Measurements from ENCODE around the gene CHST8. TPM values are rescaled to one million over a fixed set of nuclear protein-coding genes. Genes with fewer than 3 reads are reported as not detected.

The CHST8 gene
- total RNA-seq, 4 donors from 2014 or later, result not detected

DNA sequence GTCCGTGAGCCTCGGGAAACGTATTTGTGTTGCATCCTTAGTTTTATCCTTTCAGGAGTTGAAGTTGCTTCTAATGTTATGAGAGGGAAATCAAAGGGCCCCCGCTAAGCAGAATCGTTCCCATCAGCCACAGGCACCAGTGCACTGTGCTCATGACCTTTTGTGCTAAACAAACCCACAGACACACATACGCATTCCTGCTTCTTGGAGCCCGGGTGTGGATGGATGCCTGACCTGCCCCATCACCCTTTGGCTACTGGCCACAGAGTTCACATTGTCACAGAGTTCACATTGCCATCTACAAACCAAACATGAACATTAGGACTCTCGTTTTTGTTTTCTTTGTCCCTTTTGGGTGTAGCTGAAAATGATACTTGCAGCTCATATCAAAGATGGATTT is 47.2 kb downstream of the CHST8 start:
- Histone ChIP-seq H3K27me3 (no peaks in the 10 kb centered on the region), H3K9me3 (no peaks in the 10 kb centered on the region), H3K27ac (no peak overlapping the region), H3K36me3 (no peaks in the 10 kb centered on the region), H3K4me3 (no peak overlapping the region), H3K4me1 (no peaks in the 10 kb centered on the region)
- intact Hi-C loops (cut with DNase I; ENCODE audit: low total_unique reads) (no loop called here), in situ Hi-C loops (cut with MboI; ENCODE audit: low pct_ligation_motif_present in 1 of 4, low pct_unique_long_range_greater_than_20kb in 1 of 4, low sequenced_read_pairs in 3 of 4) (no loop called here)
- TF ChIP-seq EP300 (IDR thresholded peaks at IDR 0.05; ENCODE audit: low read depth), result no peak
- no peak for TF ChIP-seq CTCF (IDR thresholded peaks at IDR 0.05)
- TF ChIP-seq POLR2A (IDR thresholded peaks at IDR 0.05), result no peak
- no peak for TF ChIP-seq POLR2AphosphoS5 (IDR thresholded peaks at IDR 0.05)
- WGBS, 2 donors (ENCODE audit: low coverage in 1 of 2), result 68 to 86% methylated on average over 5 to 8 of the region's 8 CpGs
- no peak for DNase-seq

DNA sequence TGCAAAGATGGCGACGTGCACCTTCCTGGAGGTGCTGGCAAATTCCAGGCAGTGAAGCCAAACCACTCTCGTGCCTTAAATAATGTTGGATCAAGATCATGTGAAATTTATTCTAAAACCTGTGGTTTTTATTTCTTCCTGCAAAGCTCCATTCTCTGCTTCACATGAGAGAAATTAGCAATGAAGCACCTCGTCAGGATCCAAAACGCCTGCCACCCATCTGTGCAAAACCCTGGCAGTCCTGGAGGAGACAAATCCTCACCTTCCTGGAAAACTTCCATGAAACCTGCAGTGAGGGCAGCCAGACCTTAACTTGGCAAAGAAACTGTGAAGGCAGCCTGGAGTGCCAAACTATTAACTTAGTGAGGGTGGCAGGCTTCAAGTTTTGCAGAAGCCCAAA is 47.6 kb downstream of the CHST8 start:
- Histone ChIP-seq H3K36me3 (no peaks in the 10 kb centered on the region), H3K4me3 (no peak overlapping the region), H3K27ac (no peak overlapping the region), H3K27me3 (no peaks in the 10 kb centered on the region), H3K9me3 (no peaks in the 10 kb centered on the region), H3K4me1 (no peaks in the 10 kb centered on the region)
- 90% methylated on average over 5 of the region's 5 CpGs; no CpG with 5 or more reads in 1 of the 2 donors for WGBS, 2 donors (ENCODE audit: low coverage in 1 of 2)
- no peak for DNase-seq
- in situ Hi-C loops (cut with MboI; ENCODE audit: low pct_ligation_motif_present in 1 of 4, low pct_unique_long_range_greater_than_20kb in 1 of 4, low sequenced_read_pairs in 3 of 4), result no loop called here
- intact Hi-C loops (cut with DNase I; ENCODE audit: low total_unique reads), result no loop called here
- TF ChIP-seq CTCF (IDR thresholded peaks at IDR 0.05) (no peak), POLR2AphosphoS5 (IDR thresholded peaks at IDR 0.05) (no peak), EP300 (IDR thresholded peaks at IDR 0.05; ENCODE audit: low read depth) (no peak), POLR2A (IDR thresholded peaks at IDR 0.05) (no peak)

DNA sequence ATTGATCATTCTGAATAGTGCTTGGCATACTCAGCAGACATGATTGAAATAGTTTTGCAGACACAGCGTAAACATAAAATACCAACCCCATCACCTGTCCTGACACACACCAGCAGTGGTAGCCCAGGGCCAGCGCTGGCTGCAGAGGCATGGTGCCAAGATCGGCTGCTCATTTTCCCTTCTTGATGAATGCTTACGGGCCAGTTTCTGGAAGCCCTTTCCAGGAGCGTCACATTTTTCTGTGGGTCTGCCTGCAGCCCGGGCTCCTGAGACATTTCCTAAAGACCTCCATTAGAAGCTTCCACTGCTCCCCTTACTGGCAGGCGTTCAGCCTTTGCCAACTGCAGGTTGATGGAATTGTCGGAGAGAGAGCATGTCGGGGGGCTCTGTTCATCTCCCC is 48.6 kb downstream of the CHST8 start:
- Histone ChIP-seq H3K4me3 (no peak overlapping the region), H3K9me3 (no peaks in the 10 kb centered on the region), H3K36me3 (no peaks in the 10 kb centered on the region), H3K27me3 (no peaks in the 10 kb centered on the region), H3K27ac (no peak overlapping the region), H3K4me1 (no peaks in the 10 kb centered on the region)
- no peak for TF ChIP-seq CTCF (IDR thresholded peaks at IDR 0.05)
- TF ChIP-seq EP300 (IDR thresholded peaks at IDR 0.05; ENCODE audit: low read depth), result no peak
- no peak for TF ChIP-seq POLR2AphosphoS5 (IDR thresholded peaks at IDR 0.05)
- no peak for TF ChIP-seq POLR2A (IDR thresholded peaks at IDR 0.05)
- intact Hi-C loops (cut with DNase I; ENCODE audit: low total_unique reads) (no loop called here), in situ Hi-C loops (cut with MboI; ENCODE audit: low pct_ligation_motif_present in 1 of 4, low pct_unique_long_range_greater_than_20kb in 1 of 4, low sequenced_read_pairs in 3 of 4) (no loop called here)
- DNase-seq, result no peak
- WGBS, 2 donors (ENCODE audit: low coverage in 1 of 2), result 83 to 90% methylated on average over 2 to 8 of the region's 9 CpGs

- H3K4me1 ChIP-seq, result no peaks in the 10 kb centered on the region
- 71% methylated on average over 4 to 5 of the region's 5 CpGs for WGBS, 2 donors (ENCODE audit: low coverage in 1 of 2)
- no peaks in the 10 kb centered on the region for H3K36me3 ChIP-seq
- intact Hi-C loops (cut with DNase I; ENCODE audit: low total_unique reads) (no loop called here), in situ Hi-C loops (cut with MboI; ENCODE audit: low pct_ligation_motif_present in 1 of 4, low pct_unique_long_range_greater_than_20kb in 1 of 4, low sequenced_read_pairs in 3 of 4) (no loop called here)
- H3K9me3 ChIP-seq, result no peaks in the 10 kb centered on the region
- no peak overlapping the region for H3K27ac ChIP-seq
- DNase-seq, result no peak
- TF ChIP-seq POLR2A (IDR thresholded peaks at IDR 0.05) (no peak), POLR2AphosphoS5 (IDR thresholded peaks at IDR 0.05) (no peak), CTCF (IDR thresholded peaks at IDR 0.05) (no peak), EP300 (IDR thresholded peaks at IDR 0.05; ENCODE audit: low read depth) (no peak)
- no peaks in the 10 kb centered on the region for H3K27me3 ChIP-seq
- no peak overlapping the region for H3K4me3 ChIP-seq
These were observed 49.5 kb downstream of the CHST8 start for GRCh38 chr19:33671211-33671610.
